Middle frontal gyrus (tissue), 1 donor: ENCODE results near the gene COG5.
"Not testable (repeated sequence)": the region's sequence is repeated elsewhere in the genome, so short reads cannot be mapped to it uniquely, and the experiment has no call there.

Source experiments
- DNase-seq: peaks from one replicate; pipeline ENCODE4 v3.0.0-alpha.2; 2015; ENCODE audit warnings: low spot score; ENCODE audit errors: extremely low spot score

COG5 gene

GRCh38 chr7:107160389-107160788 is 403.3 kb downstream of the COG5 start:
- DNase-seq, result no peak

GRCh38 chr7:107158028-107158427 is 405.7 kb downstream of the COG5 start:
- no peak for DNase-seq

- no peak for DNase-seq
Observed at GRCh38 chr7:107157091-107157490, 406.6 kb downstream of the COG5 start.

- not testable (repeated sequence) for DNase-seq
Observed at GRCh38 chr7:107155726-107156125, 408.0 kb downstream of the COG5 start.

GRCh38 chr7:107154826-107155225 is 408.9 kb downstream of the COG5 start:
- DNase-seq, result no peak

- no peak for DNase-seq
Observed at GRCh38 chr7:107152011-107152410, 411.7 kb downstream of the COG5 start.
